ENCODE measurements around the gene OSBPL9. TPM values are rescaled to one million over a fixed set of nuclear protein-coding genes. Genes with fewer than 3 reads are reported as not detected.

The OSBPL9 gene
- total RNA-seq, 6 experiments from 2014 or later, result 39.8 to 54.2 (median 44.8) TPM

DNA sequence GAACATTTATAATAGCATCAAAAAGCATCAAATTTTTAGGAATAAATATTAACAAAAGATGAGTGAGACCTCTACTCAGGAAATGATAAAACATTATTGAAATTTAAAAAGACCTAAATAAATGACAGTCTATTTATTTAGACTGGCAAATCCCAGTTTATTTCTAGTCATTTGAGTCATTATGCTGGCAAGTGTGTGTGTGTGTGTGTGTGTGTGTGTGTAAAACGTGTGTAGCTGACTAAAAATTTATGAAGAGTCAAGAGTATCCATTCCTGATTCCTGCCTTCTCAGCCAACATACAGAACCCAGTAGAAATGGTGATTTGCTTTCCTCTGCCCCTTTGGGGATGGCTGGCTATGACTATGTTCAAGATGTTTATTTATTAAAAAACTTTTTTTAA, 46.2 kb downstream of the OSBPL9 start:
- peaks cover 84% of the 10 kb centered on the region for H3K4me1 Mint-ChIP-seq (ENCODE audit: low read depth)
- H3K36me3 Mint-ChIP-seq (ENCODE audit: low read depth), result peaks cover 10% of the 10 kb centered on the region; the same call in 1 of the 2 replicates
- TF ChIP-seq, protein P1, sequence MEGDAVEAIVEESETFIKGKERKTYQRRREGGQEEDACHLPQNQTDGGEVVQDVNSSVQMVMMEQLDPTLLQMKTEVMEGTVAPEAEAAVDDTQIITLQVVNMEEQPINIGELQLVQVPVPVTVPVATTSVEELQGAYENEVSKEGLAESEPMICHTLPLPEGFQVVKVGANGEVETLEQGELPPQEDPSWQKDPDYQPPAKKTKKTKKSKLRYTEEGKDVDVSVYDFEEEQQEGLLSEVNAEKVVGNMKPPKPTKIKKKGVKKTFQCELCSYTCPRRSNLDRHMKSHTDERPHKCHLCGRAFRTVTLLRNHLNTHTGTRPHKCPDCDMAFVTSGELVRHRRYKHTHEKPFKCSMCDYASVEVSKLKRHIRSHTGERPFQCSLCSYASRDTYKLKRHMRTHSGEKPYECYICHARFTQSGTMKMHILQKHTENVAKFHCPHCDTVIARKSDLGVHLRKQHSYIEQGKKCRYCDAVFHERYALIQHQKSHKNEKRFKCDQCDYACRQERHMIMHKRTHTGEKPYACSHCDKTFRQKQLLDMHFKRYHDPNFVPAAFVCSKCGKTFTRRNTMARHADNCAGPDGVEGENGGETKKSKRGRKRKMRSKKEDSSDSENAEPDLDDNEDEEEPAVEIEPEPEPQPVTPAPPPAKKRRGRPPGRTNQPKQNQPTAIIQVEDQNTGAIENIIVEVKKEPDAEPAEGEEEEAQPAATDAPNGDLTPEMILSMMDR (IDR thresholded peaks at IDR 0.05), result no peak
- no peak overlapping the region for H3K4me3 Mint-ChIP-seq
- DNase-seq, result no peak
- no peak overlapping the region for H3K27ac Mint-ChIP-seq
- H3K27me3 Mint-ChIP-seq (ENCODE audit: insufficient read depth), result no peaks in the 10 kb centered on the region; the same call in 1 of the 2 replicates
- H3K9me3 Mint-ChIP-seq, result no peaks in the 10 kb centered on the region

DNA sequence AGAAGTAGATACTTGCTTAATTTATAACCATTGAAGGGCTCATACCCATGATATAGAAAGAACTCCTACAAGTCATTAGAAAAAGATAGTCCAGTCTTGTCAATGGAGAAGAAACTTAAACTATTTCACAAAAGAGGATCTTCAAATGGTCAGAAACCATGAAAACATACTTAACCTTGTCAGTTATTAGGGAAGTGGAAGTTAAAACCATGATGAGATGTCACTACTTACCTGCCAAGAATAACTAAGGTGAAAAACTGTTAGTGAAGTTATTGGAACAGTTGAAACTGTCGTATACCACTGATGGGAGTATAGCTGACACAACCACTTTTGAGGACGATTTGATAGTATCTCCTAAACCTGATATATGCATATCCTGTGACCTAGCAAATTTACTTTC, 46.8 kb downstream of the OSBPL9 start:
- H3K36me3 Mint-ChIP-seq (ENCODE audit: low read depth), result peaks cover 10% of the 10 kb centered on the region; the same call in 1 of the 2 replicates
- no peak for DNase-seq
- no peak overlapping the region for H3K4me3 Mint-ChIP-seq
- H3K27me3 Mint-ChIP-seq (ENCODE audit: insufficient read depth), result no peaks in the 10 kb centered on the region; the same call in 1 of the 2 replicates
- TF ChIP-seq, protein P1 (IDR thresholded peaks at IDR 0.05), result no peak
- H3K9me3 Mint-ChIP-seq, result no peaks in the 10 kb centered on the region
- peaks cover 80% of the 10 kb centered on the region for H3K4me1 Mint-ChIP-seq (ENCODE audit: low read depth)
- H3K27ac Mint-ChIP-seq, result no peak overlapping the region

DNA sequence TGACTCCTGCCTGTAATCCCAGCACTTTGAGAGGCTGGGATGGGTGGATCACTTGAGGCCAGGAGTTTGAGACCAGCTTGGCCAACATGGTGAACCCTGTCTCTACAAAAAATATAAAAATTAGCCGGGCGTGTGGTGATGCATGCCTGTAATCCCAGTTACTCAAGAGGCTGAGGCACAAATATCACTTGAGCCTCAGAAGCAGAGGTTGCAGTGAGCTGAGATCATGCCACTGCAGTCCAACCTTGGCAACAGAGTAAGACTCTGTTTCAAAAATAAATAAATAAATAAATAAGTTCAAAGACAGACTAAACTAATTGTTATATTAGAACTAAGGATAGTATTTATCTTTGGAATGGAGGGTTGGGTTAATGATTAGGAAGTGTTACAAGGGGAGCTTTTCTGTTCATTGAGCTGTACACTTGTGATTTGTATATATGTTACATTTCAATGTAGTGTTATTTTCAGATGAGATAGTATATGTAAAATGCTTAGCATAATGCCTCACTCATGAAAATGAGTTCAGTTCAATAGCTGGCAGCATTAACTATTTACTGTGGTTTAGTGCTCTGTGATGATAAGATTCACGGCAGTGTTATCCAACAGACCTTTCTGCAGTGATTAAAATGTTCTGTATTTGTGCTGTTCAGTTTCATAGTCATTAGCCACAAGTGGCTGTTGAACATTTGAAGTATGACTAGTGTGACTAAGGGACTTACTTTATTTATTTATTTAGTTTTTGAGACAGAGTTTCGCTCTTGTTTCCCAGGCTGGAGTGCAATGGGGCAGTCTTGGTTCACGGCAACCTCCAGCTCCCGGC, 47.7 kb downstream of the OSBPL9 start:
- H3K4me1 Mint-ChIP-seq (ENCODE audit: low read depth), result peaks cover 78% of the 10 kb centered on the region
- H3K9me3 Mint-ChIP-seq, result no peaks in the 10 kb centered on the region
- no peaks in the 10 kb centered on the region; the same call in 1 of the 2 replicates for H3K27me3 Mint-ChIP-seq (ENCODE audit: insufficient read depth)
- peak overlapping the region; percentile 34 for H3K27ac Mint-ChIP-seq
- H3K36me3 Mint-ChIP-seq (ENCODE audit: low read depth), result peaks cover 10% of the 10 kb centered on the region; the same call in 1 of the 2 replicates
- peak; percentile 66 for DNase-seq
- no peak overlapping the region for H3K4me3 Mint-ChIP-seq
- TF ChIP-seq, protein P1 (IDR thresholded peaks at IDR 0.05), result no peak

DNA sequence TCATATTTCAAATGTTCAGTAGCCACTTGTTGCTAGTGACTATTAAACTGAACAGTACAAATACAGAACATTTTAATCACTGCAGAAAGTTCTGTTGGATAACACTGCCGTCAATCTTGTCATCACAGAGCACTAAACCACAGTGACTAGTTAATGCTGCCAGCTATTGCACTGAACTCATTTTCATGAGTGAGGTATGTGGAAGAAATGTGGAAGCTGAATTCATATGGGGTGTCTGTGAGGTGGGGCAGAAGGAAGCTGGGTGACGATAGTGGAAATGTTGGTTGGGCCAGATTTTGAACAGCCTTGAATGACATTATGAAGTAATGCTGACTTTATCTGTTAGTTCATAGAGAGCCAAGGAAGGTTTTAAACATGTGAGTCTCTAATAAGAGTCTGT, 49.6 kb downstream of the OSBPL9 start:
- Mint-ChIP-seq H3K27ac (peak overlapping the region; percentile 87), H3K27me3 (ENCODE audit: insufficient read depth) (no peaks in the 10 kb centered on the region), H3K9me3 (no peaks in the 10 kb centered on the region), H3K4me3 (peak overlapping the region; percentile 15; the same call in 1 of the 2 replicates), H3K4me1 (ENCODE audit: low read depth) (peaks cover 65% of the 10 kb centered on the region), H3K36me3 (ENCODE audit: low read depth) (peaks cover 9% of the 10 kb centered on the region; the same call in 1 of the 2 replicates)
- TF ChIP-seq, protein P1 (IDR thresholded peaks at IDR 0.05), result no peak
- DNase-seq, result peak; percentile 78

DNA sequence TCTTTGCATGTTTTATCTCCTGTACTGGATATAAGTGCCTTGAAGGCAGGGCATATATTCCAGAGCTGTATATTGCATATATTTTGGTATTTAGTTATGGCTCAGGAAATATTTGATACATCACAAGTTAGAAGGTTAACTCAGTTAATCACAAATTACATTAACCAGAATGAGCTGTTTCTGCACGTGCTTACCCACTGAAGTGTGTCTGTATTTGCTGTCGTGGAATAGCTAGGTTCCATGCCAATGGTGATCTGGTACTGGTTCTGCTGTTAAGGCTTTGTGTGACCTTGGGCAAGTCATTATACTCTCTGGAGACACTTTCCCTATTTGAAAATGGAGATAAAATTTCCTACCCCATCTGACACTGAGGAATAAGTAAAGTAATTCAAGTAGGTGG, 50.7 kb downstream of the OSBPL9 start:
- Mint-ChIP-seq H3K36me3 (ENCODE audit: low read depth) (no peaks in the 10 kb centered on the region), H3K9me3 (no peaks in the 10 kb centered on the region), H3K4me1 (ENCODE audit: low read depth) (peaks cover 55% of the 10 kb centered on the region), H3K4me3 (no peak overlapping the region), H3K27ac (no peak overlapping the region), H3K27me3 (ENCODE audit: insufficient read depth) (no peaks in the 10 kb centered on the region)
- DNase-seq, result no peak
- TF ChIP-seq, protein P1 (IDR thresholded peaks at IDR 0.05), result no peak

Measured in HFFc6 (cell line).